ENCODE data around the gene GMCL1. TPM values are rescaled to one million over a fixed set of nuclear protein-coding genes. Genes with fewer than 3 reads are reported as not detected.
A peak's percentile ranks its signal among the peaks of the same experiment; 100 is the strongest.

GMCL1 gene
- total and polyA plus RNA-seq, 7 donors: 10.5 to 15.3 (median 12.3) TPM

GRCh38 chr2:69815717-69816116 lies 13.7 kb upstream of the GMCL1 start:
- WGBS, 2 donors: 75 to 88% methylated on average over 1 of the region's 1 CpG
- Histone ChIP-seq H3K27ac (no peak overlapping the region), H3K4me1 (no peaks in the 10 kb centered on the region), H3K4me3 (no peak overlapping the region), H3K36me3 (peaks cover 0 to 61% (median 8%) of the 10 kb centered on the region in 4 donors), H3K9me3 (no peaks in the 10 kb centered on the region), H3K27me3 (no peaks in the 10 kb centered on the region)
- intact Hi-C loops (cut with DNase I): no loop called here
- TF ChIP-seq EP300 (IDR thresholded peaks at IDR 0.05) (no peak), POLR2AphosphoS5 (IDR thresholded peaks at IDR 0.05) (no peak), POLR2A (IDR thresholded peaks at IDR 0.05) (no peak), CTCF (IDR thresholded peaks at IDR 0.05) (no peak)
- DNase-seq: no peak

GRCh38 chr2:69816923-69817542 lies 12.4 kb upstream of the GMCL1 start:
- no peaks in the 10 kb centered on the region for H3K9me3 ChIP-seq
- 24 to 29% methylated on average over 3 of the region's 3 CpGs for WGBS, 2 donors
- H3K27me3 ChIP-seq: no peaks in the 10 kb centered on the region
- intact Hi-C loops (cut with DNase I): loop anchor here (1.0 kb wide), 1 partner anchor 93 kb away; no protein-coding TSS in a partner anchor
- H3K4me1 ChIP-seq: no peaks in the 10 kb centered on the region
- no peak overlapping the region for H3K4me3 ChIP-seq
- no peak overlapping the region for H3K27ac ChIP-seq
- peaks cover 0 to 61% (median 8%) of the 10 kb centered on the region in 4 donors for H3K36me3 ChIP-seq
- peak in 1 of 4 donors; percentile 27 for TF ChIP-seq POLR2AphosphoS5 (IDR thresholded peaks at IDR 0.05)
- TF ChIP-seq EP300 (IDR thresholded peaks at IDR 0.05): no peak
- TF ChIP-seq CTCF (IDR thresholded peaks at IDR 0.05): peak; percentile 73 to 98 (median 94)
- DNase-seq: peak; percentile 90

GRCh38 chr2:69817729-69818501 lies 11.5 kb upstream of the GMCL1 start:
- WGBS, 2 donors: 82 to 88% methylated on average over 4 of the region's 4 CpGs
- TF ChIP-seq POLR2AphosphoS5 (IDR thresholded peaks at IDR 0.05) (no peak), POLR2A (IDR thresholded peaks at IDR 0.05) (no peak), EP300 (IDR thresholded peaks at IDR 0.05) (no peak)
- H3K36me3 ChIP-seq: peaks cover 0 to 54% (median 2%) of the 10 kb centered on the region in 4 donors
- no peaks in the 10 kb centered on the region for H3K4me1 ChIP-seq
- no peak for DNase-seq
- no peak overlapping the region for H3K4me3 ChIP-seq
- no peaks in the 10 kb centered on the region for H3K27me3 ChIP-seq
- H3K9me3 ChIP-seq: no peaks in the 10 kb centered on the region
- intact Hi-C loops (cut with DNase I): loop anchor here (1.0 kb wide), 1 partner anchor 94 kb away; no protein-coding TSS in a partner anchor
- H3K27ac ChIP-seq: no peak overlapping the region

- Histone ChIP-seq H3K36me3 (peaks cover 0 to 5% (median 0%) of the 10 kb centered on the region in 4 donors), H3K4me1 (peaks cover 0 to 31% (median 23%) of the 10 kb centered on the region in 4 donors), H3K4me3 (no peak overlapping the region), H3K27ac (peak overlapping the region in 2 of 4 donors; percentile 93 to 94), H3K27me3 (no peaks in the 10 kb centered on the region), H3K9me3 (no peaks in the 10 kb centered on the region)
- 90 to 91% methylated on average over 9 of the region's 9 CpGs for WGBS, 2 donors
- intact Hi-C loops (cut with DNase I): loop anchor here (5.0 to 10.0 kb wide), 3 partner anchors 186 to 317 kb away; partner anchors contain the start of genes AAK1 and PCBP1
- TF ChIP-seq POLR2AphosphoS5 (IDR thresholded peaks at IDR 0.05): no peak
- no peak for TF ChIP-seq EP300 (IDR thresholded peaks at IDR 0.05)
- TF ChIP-seq POLR2A (IDR thresholded peaks at IDR 0.05): no peak
- no peak for TF ChIP-seq CTCF (IDR thresholded peaks at IDR 0.05)
- no peak for DNase-seq
Measured at GRCh38 chr2:69827796-69828540, 1.5 kb upstream of the GMCL1 start.

Measured in sigmoid colon (tissue), 7 donors.